Stimulated activated CD8-positive, alpha-beta memory T cell treated with anti-CD3 and anti-CD28 coated beads, Interleukin-2, amount 100 ng/mL, for 1 hour (primary cell): ENCODE measurements around the gene HSPBP1.
"Not testable (repeated sequence)": the region's sequence is repeated elsewhere in the genome, so short reads cannot be mapped to it uniquely, and the experiment has no call there.

ENCODE experiments used
- DNase-seq, 2 donors: peaks; one replicate each; pipeline ENCODE4 v3.0.0-alpha.2; 2020; ENCODE audit warnings: low read depth in 2 of 2

The HSPBP1 gene, protein sequence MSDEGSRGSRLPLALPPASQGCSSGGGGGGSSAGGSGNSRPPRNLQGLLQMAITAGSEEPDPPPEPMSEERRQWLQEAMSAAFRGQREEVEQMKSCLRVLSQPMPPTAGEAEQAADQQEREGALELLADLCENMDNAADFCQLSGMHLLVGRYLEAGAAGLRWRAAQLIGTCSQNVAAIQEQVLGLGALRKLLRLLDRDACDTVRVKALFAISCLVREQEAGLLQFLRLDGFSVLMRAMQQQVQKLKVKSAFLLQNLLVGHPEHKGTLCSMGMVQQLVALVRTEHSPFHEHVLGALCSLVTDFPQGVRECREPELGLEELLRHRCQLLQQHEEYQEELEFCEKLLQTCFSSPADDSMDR

DNA sequence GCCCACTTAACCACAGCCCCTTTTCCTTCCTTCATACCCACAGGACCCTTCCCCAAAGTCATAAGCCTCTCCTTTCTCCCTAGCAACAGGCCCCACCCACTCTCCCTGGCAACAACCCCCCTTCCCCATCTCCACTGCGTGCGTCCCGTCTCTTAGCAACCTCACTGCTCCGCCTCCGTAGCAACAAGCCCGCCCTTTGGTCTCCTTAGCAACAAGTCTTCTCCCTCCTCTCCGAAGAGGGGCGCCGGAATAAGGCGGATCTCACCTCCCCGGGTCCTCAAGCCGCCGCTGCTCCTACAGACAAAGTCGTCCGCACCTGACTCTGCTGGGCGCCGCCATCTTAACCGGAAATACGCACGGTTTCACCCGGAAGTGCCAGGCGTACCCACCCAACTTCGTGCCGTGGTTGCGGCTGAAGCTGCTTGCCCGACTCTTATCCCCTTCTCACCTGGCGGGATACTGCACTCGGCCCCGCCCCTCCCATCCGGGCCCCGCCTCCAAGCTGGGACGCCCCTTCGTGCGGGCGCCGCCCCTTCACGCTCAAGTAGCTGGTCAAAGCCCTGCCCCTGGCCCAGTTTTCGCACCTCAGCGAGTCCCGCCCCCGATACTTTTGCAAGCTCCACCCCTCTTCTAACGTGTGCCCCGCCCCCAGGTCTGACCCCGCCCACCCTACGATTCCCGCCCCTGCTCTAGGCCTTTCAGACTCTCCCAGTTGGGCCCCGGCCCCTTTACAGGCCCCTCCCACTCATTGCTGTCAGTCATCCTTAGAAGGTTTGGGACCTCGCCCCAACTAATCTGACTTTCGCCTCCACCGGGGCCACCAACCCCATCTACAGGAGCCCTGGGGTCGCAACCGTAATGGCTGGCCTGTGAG lies at the start of gene HSPBP1:
Gene HSPBP1 (minus strand): TSS at position 341 of the 874 bp plus-strand sequence. CDS start 502 bp downstream, outside the sequence.
- DNase-seq = peak; percentile 85

DNA sequence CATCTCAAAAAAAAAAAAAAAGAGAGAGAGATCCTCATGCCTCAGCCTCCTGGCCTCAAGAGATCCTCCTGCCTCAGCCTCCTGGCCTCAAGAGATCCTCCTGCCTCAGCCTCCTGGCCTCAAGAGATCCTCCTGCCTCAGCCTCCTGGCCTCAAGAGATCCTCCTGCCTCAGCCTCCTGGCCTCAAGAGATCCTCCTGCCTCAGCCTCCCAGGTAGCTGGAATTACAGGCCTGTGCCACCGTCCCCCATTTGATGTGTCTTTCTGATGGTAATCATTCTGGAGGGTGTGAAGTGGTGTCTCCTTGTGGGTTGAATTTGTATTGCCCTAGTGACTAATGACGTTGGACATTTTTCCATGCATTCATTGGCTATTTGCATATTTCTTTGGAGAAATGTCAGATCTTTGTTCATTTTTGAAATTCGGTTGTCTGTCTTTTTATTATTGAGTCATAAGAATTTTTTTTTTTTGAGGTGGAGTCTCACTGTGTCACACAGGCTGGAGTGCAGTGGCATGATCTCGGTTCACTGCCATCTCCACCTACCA lies 48.9 kb upstream of the HSPBP1 start:
- DNase-seq = not testable (repeated sequence)

DNA sequence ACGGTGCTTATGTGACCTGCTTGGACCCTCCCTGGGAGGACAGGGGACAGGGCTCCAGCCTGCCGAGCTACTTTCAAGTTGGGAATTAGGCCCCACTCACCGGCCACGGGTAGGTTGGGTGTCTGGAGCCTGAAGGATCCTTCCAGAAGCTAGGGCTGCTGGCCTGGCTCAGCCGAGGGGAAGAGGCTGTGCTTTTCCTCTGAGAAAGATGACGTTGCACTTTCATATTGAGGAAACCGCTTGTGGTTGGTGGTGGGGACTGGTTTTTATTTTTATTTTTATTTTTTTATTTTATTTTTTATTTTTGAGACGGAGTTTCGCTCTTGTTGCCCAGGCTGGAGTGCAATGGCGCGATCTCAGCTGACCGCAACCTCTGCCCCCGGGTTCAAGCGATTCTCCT lies 45.3 kb upstream of the HSPBP1 start, which contains the start of gene TMEM150B:
Gene TMEM150B (minus strand): TSS at position 170 of the 400 bp plus-strand sequence. CDS start 4,305 bp downstream, outside the sequence.
- DNase-seq = no peak

DNA sequence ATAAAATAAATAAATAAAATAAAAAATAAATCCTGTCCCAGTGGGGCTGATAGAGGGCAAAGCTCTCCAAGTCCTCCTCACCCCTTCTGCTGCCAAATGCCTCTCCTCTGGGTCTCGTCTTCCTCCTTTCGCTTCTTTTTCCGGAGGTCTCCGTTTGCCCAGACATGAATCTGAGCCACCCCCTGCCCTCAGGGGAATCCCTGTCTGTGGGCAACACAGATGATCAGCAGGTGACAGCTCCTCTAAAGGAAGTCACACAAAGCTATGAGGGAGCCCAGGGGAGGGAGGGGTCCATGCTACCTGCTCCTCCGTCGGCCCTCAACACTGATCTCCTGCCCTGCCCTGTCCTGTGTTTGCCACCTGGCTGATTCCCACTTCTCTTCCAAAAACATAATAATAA lies 44.8 kb upstream of the HSPBP1 start:
- DNase-seq = no peak

DNA sequence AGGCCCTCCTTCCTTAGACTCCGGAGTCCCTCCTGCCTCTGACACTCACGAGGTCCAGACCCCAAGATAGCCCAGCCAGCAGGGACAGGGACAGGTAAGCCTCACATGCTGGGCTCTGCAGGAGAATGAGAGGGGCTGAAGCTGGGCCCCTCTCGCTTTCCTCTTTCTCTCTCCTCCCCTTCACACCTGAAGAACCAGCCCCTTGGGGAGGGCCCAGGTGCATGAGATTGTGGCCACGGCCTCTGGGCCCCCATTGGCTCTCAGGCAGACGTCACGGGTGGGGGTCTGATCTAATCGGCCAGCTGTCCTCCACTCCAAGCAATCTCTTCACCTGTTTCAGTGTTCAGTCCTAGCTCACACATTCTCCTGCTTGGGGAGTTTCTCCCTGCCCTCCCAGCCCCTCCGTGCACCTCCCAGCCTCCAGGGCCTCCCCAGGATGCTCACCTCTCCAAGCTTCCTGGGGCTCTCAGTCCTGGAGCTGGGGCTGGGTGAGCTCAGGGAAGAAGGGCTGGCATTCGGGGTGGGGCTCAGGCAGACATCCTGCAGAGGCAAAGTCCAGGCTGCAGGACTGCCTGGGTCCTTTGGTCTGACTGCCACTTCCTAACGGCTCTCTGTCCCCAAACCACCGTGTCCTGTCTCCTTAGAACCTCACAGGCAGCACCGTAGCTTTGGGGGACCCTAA lies 42.4 kb upstream of the HSPBP1 start:
- no peak for DNase-seq

DNA sequence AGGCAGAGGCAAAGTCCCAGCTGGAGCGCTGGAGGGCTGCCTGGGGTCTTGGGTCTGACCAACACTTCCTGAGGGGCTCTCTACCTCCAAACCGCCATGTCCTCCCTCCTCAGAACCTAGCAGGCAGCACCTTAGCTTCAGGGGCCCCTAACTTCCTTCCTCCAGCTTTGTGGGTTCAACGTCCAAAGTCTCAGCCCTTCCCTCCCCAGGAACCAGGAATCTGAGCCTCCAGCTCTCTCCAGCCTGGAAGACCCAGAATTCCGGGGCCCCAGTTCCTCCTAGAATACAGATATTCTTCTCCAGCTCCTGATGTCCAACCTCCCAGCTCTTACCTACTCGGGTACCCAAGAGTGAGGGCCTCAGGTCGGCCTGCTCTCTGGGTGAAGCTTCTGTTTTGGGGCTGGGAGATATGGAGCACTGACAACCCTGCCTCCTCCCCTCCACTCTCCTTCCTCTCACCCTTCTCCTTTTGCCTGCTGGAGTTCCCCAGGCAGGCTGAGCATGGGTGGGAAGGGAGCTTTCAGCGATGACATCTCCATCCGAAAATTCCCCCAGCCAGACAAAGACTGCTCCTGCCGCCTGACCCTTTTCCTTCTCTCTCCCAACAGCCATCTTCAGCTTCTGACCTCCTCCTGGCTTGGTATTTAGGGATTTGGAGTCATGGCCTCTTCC lies 41.7 kb upstream of the HSPBP1 start:
- DNase-seq = no peak

DNA sequence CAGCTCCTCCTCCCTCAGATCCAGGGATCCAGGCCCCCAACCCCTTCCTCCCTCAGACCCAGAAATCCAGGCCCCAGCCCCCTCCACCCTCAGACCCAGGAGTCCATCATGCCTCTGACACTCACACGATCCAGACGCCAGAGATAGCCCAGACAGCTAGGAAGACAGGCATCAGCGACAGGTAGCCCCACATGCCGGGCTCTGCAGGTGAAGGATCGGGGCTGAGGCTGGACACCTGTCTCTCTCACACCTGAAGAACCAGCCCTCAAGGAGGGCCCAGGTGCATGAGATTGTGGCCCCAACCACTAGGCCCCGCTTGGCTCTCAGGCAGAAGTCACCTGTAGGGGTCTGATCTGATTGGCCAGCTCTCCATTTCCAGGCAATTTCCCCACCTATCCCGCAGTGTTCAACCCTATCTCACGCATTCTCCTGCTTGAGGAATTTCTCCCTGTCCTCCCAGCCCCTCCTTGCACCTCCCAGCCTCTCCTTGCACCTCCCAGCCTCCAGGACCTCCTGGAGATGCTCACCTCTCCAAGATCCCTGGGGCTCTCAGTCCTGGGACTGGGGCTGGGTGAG lies 41.0 kb upstream of the HSPBP1 start:
- DNase-seq = no peak

DNA sequence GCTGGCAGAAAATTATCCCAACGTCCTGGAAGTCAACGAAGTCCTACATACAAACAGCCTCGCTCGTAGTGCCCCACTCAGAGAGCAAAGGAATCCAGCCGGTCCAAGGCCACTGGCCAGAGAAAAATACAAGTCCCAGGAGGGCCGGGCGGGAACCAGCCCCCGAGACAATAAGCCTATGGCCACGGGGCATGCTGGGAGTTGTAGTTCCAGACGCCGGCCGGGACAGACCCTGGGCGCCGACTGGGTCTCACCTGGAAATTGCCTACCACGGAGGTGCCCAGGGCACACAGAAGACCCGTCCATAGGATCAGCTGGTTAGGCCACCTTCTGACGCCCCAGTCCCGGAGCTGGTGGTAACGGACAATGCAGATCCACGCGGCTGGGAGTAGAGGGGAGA lies 39.9 kb upstream of the HSPBP1 start:
- no peak for DNase-seq

DNA sequence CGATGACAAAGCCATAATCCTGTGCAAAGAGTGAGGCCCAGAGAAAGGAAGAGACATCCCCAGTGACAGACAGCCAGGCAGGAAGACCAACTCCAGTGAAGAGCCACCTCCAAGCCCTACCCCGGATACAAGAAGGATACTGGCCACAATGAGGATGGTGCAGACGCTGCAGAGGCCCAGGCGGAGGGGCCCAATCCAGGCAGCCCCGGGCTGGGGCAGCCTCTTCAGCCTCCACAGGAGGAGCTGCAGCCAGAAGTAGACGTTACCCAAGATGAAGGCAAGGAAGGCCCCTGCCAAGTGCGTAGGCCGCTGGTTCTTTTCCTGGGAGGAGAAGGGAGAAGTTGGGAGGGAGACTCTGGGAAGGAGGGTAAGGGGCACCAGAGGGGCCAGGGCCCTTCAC lies 36.7 kb upstream of the HSPBP1 start:
- no peak for DNase-seq

DNA sequence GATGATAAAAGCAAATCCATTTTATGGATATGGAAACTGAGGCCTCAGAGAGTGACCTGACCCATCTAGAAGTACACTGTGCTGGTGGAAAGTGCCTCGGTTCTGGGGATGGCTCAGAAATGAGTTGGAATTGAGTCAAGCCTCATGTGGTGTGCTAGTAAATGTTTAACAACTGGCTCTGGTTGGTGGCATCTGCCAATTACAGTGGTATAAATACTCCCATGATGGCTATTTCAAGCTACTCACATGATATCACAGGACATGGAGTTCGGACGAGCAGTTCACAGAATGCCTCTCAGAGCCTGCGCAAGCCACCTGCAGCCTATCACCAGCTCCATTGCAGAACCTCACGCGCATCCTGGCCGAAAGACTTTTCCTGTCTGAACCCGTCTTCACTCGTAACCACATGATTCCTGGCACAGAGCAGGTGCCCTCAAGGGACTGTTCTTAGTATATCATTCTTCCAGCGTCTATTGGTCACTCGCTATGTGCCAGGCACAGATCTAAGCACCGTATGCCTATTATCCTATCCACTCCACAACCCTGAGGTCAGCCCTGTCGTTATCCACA lies 36.1 kb upstream of the HSPBP1 start:
- no peak for DNase-seq

DNA sequence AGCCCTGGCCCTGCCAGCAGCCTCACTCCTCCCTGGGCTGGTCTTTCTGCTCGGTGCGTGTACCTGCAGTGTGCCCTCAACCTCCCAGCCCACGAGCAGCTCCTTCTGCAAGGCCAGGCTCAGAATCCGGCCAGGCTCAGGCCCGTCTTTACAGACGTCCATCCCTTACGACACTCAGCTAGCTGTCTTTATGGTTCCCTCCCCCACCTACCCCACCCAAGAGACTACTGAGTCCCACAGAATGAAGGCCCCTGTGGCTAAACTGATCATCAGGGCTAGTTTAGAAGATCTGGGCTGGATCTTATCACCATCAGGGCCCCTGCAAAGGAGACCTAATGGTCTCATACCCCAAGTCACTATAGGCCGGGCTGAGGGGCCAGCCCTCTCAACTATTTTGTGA lies 34.5 kb upstream of the HSPBP1 start:
- DNase-seq = no peak

DNA sequence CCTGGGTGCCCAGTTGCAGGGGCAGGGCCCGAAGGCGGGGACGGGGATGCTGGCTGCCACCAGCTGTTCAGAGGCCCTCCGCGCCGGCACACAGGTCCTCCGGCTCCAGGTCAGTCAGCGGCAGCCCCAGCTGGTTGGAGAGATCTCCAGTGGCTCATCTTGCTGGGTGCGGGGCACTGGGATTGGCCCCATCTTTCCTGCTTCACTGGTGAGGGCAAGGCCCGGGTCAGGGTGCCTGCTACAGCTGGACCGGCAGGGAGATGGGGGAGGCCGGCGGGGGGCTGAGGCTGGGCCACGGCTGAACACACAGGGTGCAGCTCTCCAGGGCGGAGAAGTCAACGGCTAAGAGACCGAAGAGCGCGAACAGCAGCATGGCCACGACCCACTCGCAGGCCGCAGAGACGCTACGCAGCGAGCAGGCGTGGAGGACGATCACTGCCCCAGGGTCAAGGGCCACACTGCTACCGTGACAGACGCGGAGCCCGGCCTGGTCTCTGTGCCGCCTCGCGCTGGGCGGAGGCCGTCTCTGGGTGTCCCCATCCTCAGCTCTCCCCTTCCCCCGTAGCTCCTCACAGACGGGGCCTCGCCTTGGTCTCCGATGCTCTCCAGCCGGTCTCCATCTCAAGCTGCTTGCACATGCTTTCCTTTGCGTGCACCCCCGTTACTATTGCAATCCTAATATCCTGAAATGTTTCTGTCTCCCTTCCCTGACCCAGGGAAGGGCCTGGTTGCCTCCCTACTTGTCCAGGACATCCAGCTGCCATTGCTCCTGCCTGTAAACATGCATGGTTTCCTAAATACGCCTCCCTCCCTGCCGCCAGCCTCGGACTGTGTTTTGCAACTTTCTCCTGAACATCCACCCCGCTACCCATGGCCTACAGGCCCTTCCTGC lies 33.0 kb upstream of the HSPBP1 start:
- DNase-seq = no peak

DNA sequence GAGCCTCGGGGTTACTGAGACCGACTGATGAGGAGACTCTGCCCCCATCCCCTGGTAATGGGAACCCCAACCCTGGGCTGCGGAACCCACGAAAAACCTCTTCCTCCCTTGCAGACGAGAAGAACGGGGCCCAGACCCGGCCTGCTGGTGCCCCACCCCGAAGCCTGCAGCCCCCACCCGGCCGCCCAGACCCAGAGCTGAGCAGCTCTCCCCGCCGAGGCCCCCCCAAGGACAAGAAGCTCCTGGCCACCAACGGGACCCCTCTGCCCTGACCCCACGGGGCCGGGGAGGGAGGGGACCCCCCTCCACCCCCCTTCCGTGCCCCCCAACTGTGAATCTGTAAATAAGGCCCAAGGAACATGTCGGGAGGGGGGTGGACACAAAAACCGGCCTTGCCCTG lies 31.9 kb upstream of the HSPBP1 start:
- DNase-seq = no peak

DNA sequence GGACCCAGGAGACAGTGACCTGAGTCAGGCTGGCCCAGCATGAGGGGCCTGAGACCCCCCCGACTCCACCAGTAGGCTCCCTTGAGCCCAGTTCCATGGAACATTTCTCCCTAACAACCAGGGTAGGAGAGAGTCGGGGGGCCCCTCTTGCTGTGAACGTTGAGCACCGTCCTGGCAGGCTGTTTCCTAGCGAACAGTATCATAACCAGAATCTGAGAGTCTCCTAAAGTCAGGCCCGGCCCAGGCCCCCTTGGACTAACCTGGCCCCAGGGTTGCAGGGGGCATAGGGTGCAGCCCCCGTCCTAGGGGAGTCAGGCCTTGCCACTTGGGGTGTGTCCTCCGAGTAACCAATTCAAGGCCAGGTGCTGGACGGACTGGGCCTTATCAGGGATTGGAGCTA lies 31.5 kb upstream of the HSPBP1 start:
- DNase-seq = no peak

DNA sequence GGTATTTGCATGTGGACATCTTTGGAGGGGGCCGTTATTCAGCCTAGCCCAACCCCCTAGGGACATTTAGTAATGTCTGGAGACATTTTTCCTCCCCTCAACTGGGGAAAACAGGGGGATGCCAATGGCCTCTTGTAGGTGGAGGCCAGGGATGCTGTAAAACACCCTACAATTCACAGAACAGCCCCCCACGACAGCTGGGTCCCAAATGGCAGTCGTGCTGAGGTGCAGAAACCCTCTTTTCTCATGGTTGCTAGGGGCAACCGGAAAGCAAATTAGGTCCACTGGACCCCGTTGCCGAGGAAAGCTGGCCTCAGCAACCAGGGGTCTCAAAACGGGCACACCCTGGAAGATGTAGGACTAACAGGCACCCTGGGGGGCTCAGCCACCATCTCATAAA lies 30.6 kb upstream of the HSPBP1 start:
- DNase-seq = no peak

DNA sequence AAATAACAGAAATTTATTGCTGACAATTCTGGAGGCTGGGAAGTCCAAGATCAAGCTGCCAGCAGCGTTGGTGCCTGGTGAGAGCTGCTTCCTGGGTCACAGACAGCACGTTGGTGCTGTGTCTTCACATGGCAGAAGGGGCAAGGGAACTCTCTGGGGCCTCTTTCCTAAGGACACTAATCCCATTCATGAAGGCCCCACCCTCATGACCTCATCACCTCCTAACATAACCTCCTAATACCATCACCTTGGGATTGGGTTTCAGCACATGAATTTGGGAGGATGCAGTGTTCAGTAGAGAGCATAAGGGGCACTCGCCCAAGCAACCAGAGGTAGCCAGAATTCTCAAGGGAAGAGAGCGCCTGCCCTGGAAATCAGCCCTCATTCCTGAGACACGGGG lies 29.5 kb upstream of the HSPBP1 start:
- no peak for DNase-seq

DNA sequence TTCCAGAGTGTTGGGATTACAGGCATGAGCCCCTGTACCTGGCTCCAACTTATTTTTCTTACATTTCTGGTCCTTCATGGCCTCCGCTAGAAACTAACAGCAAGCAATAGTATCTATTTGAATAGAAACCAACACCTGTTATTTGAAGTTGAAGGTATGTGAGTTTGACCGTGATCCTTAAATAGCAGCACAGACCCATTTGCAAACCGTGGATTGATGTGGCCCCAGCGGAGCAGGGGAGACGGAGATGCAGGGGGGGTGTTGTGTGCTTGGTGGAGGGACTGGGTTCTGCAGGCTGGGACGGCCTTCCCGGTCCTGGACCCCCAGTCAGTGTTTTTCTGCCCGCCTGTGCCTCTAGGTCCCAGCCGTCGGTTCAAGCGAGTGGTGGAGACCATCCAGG lies 28.4 kb upstream of the HSPBP1 start:
- DNase-seq = no peak

DNA sequence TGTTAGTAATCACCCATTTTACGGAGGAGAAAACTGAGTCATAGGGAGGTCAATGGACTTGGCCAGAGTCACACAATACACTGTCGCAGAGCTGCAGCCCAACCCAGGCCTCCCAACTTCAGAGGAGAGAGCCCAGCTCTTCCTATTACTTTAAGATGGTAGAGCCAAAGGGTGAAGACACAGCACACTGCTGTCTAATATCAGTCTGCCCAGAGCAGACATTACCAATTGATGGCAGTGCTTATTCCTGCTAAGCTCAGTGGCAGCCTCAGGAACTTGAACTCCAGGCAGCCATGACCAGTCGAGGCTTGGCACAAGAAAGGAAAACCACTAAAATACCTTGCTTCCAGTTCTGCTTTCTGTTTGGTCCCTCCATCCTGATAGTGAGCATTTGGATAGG lies 26.8 kb upstream of the HSPBP1 start:
- no peak for DNase-seq

DNA sequence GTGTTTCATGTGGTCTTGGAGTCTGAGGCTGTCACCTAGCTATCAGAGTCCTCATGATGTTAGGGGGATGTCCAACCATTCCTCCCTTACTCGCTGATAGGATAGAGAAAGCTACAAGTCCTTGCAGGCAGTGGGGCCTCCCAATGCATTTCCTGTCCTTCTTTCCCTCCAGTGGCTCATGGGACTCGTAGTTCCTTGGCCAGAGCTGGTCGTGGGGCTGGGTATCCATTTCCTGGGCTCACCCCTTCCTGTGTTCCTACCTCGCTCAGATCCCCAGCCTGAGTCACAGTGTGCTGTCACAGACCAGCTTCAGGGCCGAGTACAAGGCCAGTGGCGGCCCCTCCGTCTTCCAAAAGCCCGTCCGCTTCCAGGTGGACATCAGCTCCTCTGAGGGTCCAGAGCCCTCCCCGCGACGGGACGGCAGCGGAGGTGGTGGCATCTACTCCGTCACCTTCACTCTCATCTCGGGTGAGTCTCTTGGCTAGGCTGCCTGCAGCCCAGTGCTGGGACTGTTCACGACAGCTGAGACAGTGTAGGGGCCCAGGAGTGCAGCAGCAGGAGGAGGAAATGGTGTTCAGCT lies 26.2 kb upstream of the HSPBP1 start:
- no peak for DNase-seq
